WERI-Rb-1 (cell line): ENCODE data around the gene BRINP3.

Experiments used
- DNase-seq: peaks from one replicate; pipeline ENCODE4 v3.0.0-alpha.2; 2020
- H3K27ac ChIP-seq: fragments of 250-450 bp; sonication (Bioruptor Pico); 2 replicates; pipeline ENCODE4 v1.5.1; 2020; ENCODE audit warnings: mild to moderate bottlenecking, moderate library complexity
- H3K27me3 ChIP-seq: fragments of 250-450 bp; sonication (Bioruptor Pico); 2 replicates; pipeline ENCODE4 v1.5.1; 2021; ENCODE audit warnings: mild to moderate bottlenecking, low read depth, moderate library complexity; ENCODE audit not compliant: insufficient read depth, severe bottlenecking
- H3K36me3 ChIP-seq: fragments of 250-450 bp; sonication (Bioruptor Pico); 2 replicates; pipeline ENCODE4 v1.5.1; 2020; ENCODE audit warnings: mild to moderate bottlenecking, moderate library complexity
- H3K4me3 ChIP-seq: 2 replicates; pipeline ENCODE4 v1.5.1; 2011; ENCODE audit warnings: low read depth, mild to moderate bottlenecking, control low read depth, low read length
- H3K9me3 ChIP-seq: fragments of 250-450 bp; sonication (Bioruptor Pico); 2 replicates; pipeline ENCODE4 v1.5.1; 2021; ENCODE audit warnings: mild to moderate bottlenecking, moderate library complexity; ENCODE audit not compliant: severe bottlenecking
- TF ChIP-seq, protein P1 (sequence below): IDR thresholded peaks from 2 replicates; pipeline ENCODE4 v1.5.1; 2011; ENCODE audit warnings: low read depth, mild to moderate bottlenecking, control low read depth, inconsistent platforms, low read length

The BRINP3 gene

DNA sequence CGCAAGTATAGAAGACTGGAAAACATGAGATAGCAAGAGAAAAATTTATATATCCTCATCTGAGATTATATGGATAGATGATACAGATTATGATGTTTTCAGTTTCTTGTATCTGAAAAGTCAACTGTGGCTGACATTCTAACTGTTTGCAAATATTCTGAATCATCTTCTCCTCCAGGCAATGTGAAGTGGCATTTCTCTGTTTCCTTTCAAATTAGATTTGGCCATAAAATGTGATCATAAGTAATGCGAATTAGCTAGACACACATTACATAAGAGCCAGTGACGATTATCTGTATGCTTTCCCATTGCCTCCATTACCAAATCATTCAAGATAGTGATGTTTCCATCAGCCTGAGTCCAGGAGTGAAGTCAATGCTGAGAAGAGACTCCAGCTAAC lies 265.2 kb downstream of the BRINP3 start:
- TF ChIP-seq, protein P1, sequence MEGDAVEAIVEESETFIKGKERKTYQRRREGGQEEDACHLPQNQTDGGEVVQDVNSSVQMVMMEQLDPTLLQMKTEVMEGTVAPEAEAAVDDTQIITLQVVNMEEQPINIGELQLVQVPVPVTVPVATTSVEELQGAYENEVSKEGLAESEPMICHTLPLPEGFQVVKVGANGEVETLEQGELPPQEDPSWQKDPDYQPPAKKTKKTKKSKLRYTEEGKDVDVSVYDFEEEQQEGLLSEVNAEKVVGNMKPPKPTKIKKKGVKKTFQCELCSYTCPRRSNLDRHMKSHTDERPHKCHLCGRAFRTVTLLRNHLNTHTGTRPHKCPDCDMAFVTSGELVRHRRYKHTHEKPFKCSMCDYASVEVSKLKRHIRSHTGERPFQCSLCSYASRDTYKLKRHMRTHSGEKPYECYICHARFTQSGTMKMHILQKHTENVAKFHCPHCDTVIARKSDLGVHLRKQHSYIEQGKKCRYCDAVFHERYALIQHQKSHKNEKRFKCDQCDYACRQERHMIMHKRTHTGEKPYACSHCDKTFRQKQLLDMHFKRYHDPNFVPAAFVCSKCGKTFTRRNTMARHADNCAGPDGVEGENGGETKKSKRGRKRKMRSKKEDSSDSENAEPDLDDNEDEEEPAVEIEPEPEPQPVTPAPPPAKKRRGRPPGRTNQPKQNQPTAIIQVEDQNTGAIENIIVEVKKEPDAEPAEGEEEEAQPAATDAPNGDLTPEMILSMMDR = no peak
- H3K9me3 ChIP-seq = no peaks in the 10 kb centered on the region
- no peaks in the 10 kb centered on the region for H3K36me3 ChIP-seq
- H3K27me3 ChIP-seq = no peaks in the 10 kb centered on the region
- no peak for DNase-seq
- H3K27ac ChIP-seq = no peak overlapping the region
- no peak overlapping the region for H3K4me3 ChIP-seq

DNA sequence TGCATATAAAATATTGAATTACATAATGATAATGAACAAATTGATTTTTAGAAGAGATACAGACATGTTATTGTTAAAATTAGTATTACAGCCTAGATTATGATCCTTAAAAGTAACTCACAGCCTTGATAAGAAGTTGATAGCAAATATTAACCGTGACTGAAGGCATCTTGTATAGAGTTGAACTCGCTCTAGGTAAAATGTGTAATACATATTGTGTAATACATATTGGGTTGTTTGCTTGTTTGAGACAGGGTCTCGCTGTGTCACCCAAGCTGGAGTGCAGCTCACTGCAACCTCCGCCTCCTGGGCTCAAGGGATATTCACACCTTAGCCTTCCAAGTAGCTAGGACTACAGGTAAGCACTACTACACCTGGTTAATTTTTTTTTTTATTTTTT lies 269.9 kb downstream of the BRINP3 start:
- TF ChIP-seq, protein P1 = no peak
- no peaks in the 10 kb centered on the region for H3K27me3 ChIP-seq
- H3K27ac ChIP-seq = no peak overlapping the region
- no peaks in the 10 kb centered on the region for H3K9me3 ChIP-seq
- DNase-seq = no peak
- H3K36me3 ChIP-seq = no peaks in the 10 kb centered on the region
- H3K4me3 ChIP-seq = no peak overlapping the region

GRCh38 chr1:190205713-190206112 lies 272.0 kb downstream of the BRINP3 start:
- H3K4me3 ChIP-seq = no peak overlapping the region
- DNase-seq = no peak

GRCh38 chr1:190196020-190196419 lies 281.6 kb downstream of the BRINP3 start:
- TF ChIP-seq, protein P1 = no peak
- no peak for DNase-seq
- Histone ChIP-seq H3K9me3 (no peaks in the 10 kb centered on the region), H3K4me3 (no peak overlapping the region), H3K27ac (no peak overlapping the region), H3K27me3 (no peaks in the 10 kb centered on the region), H3K36me3 (no peaks in the 10 kb centered on the region)

More at GRCh38 chr1:190205713-190206112, 272.0 kb downstream of the BRINP3 start:
- TF ChIP-seq, protein P1 = no peak
- Histone ChIP-seq H3K27ac (no peak overlapping the region), H3K27me3 (no peaks in the 10 kb centered on the region), H3K9me3 (no peaks in the 10 kb centered on the region), H3K36me3 (no peaks in the 10 kb centered on the region)

GRCh38 chr1:190193508-190194115 lies 284.1 kb downstream of the BRINP3 start:
- Histone ChIP-seq H3K4me3 (no peak overlapping the region), H3K27ac (no peak overlapping the region), H3K27me3 (no peaks in the 10 kb centered on the region), H3K36me3 (no peaks in the 10 kb centered on the region), H3K9me3 (no peaks in the 10 kb centered on the region)
- DNase-seq = no peak
- TF ChIP-seq, protein P1 = no peak

- no peak for DNase-seq
- H3K4me3 ChIP-seq = no peak overlapping the region
- no peaks in the 10 kb centered on the region for H3K9me3 ChIP-seq
- H3K27ac ChIP-seq = no peak overlapping the region
- TF ChIP-seq, protein P1 = no peak
- no peaks in the 10 kb centered on the region for H3K36me3 ChIP-seq
- no peaks in the 10 kb centered on the region for H3K27me3 ChIP-seq
These were observed 285.0 kb downstream of the BRINP3 start for GRCh38 chr1:190192627-190193026.
